Peyer's patch (tissue), 4 donors: ENCODE data around the gene PALLD. TPM values are rescaled to one million over a fixed set of nuclear protein-coding genes. Genes with fewer than 3 reads are reported as not detected.

Source experiments
- DNase-seq, 3 donors: peaks; one replicate each; pipeline ENCODE4 v3.0.0-alpha.2; 2017 to 2019
- H3K27ac ChIP-seq, 4 donors: fragments of 200-600 bp; sonication (generic); one replicate each; pipeline ENCODE4 v1.5.1; 2016 to 2019
- H3K27me3 ChIP-seq, 2 donors: fragments of 200-600 bp; sonication (generic); one replicate each; pipeline ENCODE4 v1.5.1; 2019
- H3K36me3 ChIP-seq, 3 donors: fragments of 200-600 bp; sonication (generic); one replicate each; pipeline ENCODE4 v1.5.1; 2016 to 2019
- H3K4me1 ChIP-seq, 4 donors: fragments of 200-600 bp; sonication (generic); one replicate each; pipeline ENCODE4 v1.5.1; 2016 to 2019
- H3K4me3 ChIP-seq, 4 donors: fragments of 200-600 bp; sonication (generic); 1 replicate in 3 of 4; 2 replicates in 1 of 4; pipeline ENCODE4 v1.5.1; 2016 to 2019; ENCODE audit warnings: mild to moderate bottlenecking in 1 of 4
- H3K9me3 ChIP-seq, 4 donors: fragments of 200-600 bp; sonication (generic); one replicate each; pipeline ENCODE4 v1.5.1; 2016 to 2019; ENCODE audit warnings: mild to moderate bottlenecking in 1 of 4
- POLR2A ChIP-seq, 2 donors: fragments of 450-650 bp; IDR thresholded peaks; one replicate each; pipeline ENCODE4 v1.5.1; 2017; ENCODE audit warnings: antibody characterized with exemption in 2 of 2, mild to moderate bottlenecking in 2 of 2, moderate library complexity in 2 of 2
- total RNA-seq, 4 donors: library from RNA; depleted of rRNA; stranded (reverse); fragments of >200 nt; gene quantifications; one replicate each; pipeline ENCODE4 v1.1.0, GENCODE V29; 2016
- TF ChIP-seq, protein P1 (sequence below), 6 experiments: fragments of 450-650 bp in 4 of 6; fragments of 200-600 bp in 2 of 6; sonication (generic) in 1 of 6; IDR thresholded peaks; one replicate each; pipeline ENCODE4 v1.5.1; 2017 to 2019; ENCODE audit warnings: antibody characterized with exemption in 6 of 6, mild to moderate bottlenecking in 3 of 6, moderate library complexity in 1 of 6

Gene PALLD
- total RNA-seq, 4 donors from 2014 or later = 68.0 to 175 (median 78.4) TPM

DNA sequence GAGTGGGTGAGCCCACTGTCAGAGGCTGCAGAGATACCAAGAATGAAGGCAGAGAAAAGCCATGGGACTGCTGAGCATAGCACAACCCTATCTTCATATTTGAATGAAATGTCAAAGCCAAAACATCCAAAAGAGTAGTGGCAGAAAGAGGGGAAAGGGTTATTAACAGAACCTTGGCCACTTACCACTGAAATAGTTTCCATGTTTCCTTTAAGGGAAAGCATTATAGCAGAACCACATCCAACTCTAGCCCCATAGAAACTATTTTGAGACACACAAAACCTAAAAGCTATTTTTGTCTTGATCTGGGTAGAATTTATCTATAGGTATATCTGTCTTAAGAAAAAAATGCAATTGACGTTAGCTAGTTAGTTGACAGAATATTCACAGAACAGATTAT lies 373.2 kb downstream of the PALLD start:
- H3K4me3 ChIP-seq = no peak overlapping the region
- TF ChIP-seq POLR2A (IDR thresholded peaks at IDR 0.05) = no peak
- no peak for DNase-seq
- no peak overlapping the region for H3K27ac ChIP-seq
- no peaks in the 10 kb centered on the region for H3K36me3 ChIP-seq
- H3K27me3 ChIP-seq = no peaks in the 10 kb centered on the region
- no peaks in the 10 kb centered on the region for H3K4me1 ChIP-seq
- H3K9me3 ChIP-seq = no peaks in the 10 kb centered on the region

DNA sequence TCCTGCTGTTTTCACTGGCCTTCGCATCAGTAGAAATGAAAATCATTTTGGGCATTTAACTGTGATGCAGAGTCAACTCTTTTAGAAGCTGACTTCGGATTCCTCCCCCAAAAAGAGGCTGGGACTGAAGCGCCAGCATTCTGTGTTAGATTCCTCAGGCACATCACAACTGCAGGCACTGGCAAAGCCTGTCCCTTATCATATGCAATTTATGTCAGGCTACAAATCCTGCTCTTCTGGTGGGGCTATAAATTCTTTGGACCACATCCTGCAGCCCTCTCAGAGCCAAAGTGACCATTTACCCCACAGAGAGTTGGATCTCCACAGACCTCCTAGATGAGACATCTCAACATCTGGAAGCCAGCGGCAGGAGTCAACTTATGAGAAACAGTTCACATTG lies 374.8 kb downstream of the PALLD start:
- Histone ChIP-seq H3K27ac (no peak overlapping the region), H3K27me3 (no peaks in the 10 kb centered on the region), H3K36me3 (no peaks in the 10 kb centered on the region), H3K4me3 (no peak overlapping the region), H3K4me1 (no peaks in the 10 kb centered on the region), H3K9me3 (no peaks in the 10 kb centered on the region)
- DNase-seq = no peak
- no peak for TF ChIP-seq POLR2A (IDR thresholded peaks at IDR 0.05)
- TF ChIP-seq, protein P1, sequence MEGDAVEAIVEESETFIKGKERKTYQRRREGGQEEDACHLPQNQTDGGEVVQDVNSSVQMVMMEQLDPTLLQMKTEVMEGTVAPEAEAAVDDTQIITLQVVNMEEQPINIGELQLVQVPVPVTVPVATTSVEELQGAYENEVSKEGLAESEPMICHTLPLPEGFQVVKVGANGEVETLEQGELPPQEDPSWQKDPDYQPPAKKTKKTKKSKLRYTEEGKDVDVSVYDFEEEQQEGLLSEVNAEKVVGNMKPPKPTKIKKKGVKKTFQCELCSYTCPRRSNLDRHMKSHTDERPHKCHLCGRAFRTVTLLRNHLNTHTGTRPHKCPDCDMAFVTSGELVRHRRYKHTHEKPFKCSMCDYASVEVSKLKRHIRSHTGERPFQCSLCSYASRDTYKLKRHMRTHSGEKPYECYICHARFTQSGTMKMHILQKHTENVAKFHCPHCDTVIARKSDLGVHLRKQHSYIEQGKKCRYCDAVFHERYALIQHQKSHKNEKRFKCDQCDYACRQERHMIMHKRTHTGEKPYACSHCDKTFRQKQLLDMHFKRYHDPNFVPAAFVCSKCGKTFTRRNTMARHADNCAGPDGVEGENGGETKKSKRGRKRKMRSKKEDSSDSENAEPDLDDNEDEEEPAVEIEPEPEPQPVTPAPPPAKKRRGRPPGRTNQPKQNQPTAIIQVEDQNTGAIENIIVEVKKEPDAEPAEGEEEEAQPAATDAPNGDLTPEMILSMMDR (IDR thresholded peaks at IDR 0.05) = no peak

DNA sequence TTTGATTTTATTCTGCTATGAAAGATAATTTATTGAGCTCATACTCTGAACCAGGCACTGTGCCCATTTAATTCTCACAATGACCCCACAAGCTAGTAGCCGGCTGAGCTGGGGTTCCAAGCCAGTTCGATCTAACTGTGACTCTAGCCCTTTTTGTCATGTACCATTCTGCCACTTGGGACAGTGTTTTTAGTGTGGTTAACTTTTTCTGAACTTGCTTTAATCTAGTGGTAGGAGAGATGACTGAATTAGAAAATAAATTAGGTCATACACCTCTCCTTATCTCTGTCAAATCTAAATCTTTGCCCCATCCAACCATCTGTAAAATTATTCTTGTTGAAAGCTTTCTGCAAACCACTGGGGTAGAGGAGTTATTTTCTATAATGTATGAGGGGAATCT lies 377.2 kb downstream of the PALLD start:
- Histone ChIP-seq H3K27ac (no peak overlapping the region), H3K36me3 (no peaks in the 10 kb centered on the region), H3K9me3 (no peaks in the 10 kb centered on the region), H3K4me3 (no peak overlapping the region), H3K27me3 (no peaks in the 10 kb centered on the region), H3K4me1 (peaks cover 0 to 11% (median 2%) of the 10 kb centered on the region in 4 donors)
- no peak for DNase-seq
- TF ChIP-seq POLR2A (IDR thresholded peaks at IDR 0.05) = no peak
- TF ChIP-seq, protein P1 (IDR thresholded peaks at IDR 0.05) = no peak

GRCh38 chr4:168876106-168876505 lies 379.3 kb downstream of the PALLD start:
- Histone ChIP-seq H3K27ac (peak overlapping the region in 2 of 4 donors; percentile 8 to 68), H3K27me3 (no peaks in the 10 kb centered on the region), H3K4me3 (no peak overlapping the region), H3K36me3 (no peaks in the 10 kb centered on the region), H3K9me3 (no peaks in the 10 kb centered on the region), H3K4me1 (peaks cover 0 to 27% (median 2%) of the 10 kb centered on the region in 4 donors)
- DNase-seq = no peak
- no peak for TF ChIP-seq POLR2A (IDR thresholded peaks at IDR 0.05)
- TF ChIP-seq, protein P1 (IDR thresholded peaks at IDR 0.05) = no peak

GRCh38 chr4:168877511-168878491 lies 380.9 kb downstream of the PALLD start:
- H3K4me1 ChIP-seq = peaks cover 0 to 31% (median 2%) of the 10 kb centered on the region in 4 donors
- TF ChIP-seq, protein P1 (IDR thresholded peaks at IDR 0.05) = no peak
- TF ChIP-seq POLR2A (IDR thresholded peaks at IDR 0.05) = no peak
- H3K4me3 ChIP-seq = peak overlapping the region; percentile 35 to 58 (median 48)
- peaks cover 0 to 6% (median 0%) of the 10 kb centered on the region in 3 donors for H3K36me3 ChIP-seq
- H3K27ac ChIP-seq = peak overlapping the region; percentile 40 to 69 (median 56)
- DNase-seq = peak in 1 of 3 donors; percentile 67
- no peaks in the 10 kb centered on the region for H3K9me3 ChIP-seq
- H3K27me3 ChIP-seq = no peaks in the 10 kb centered on the region

DNA sequence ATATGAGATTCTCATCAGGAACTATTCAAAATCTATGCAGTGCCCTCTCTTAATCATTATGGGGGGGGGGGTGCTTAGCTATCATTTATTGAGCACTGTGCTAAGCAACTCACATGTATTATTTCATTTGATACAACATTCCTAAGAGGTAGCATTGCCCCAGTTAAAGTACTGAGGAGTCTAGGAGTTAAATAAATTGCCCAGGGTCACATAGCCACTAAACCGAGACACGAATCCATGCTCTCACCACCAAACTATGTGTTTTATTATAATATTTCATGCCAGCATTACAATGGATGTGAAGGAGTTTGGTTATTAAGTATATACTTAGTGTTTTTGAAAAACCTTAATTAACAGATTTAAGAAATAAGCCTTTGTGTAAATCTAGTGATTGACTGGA lies 381.8 kb downstream of the PALLD start:
- no peak for TF ChIP-seq POLR2A (IDR thresholded peaks at IDR 0.05)
- TF ChIP-seq, protein P1 (IDR thresholded peaks at IDR 0.05) = no peak
- peaks cover 0 to 31% (median 2%) of the 10 kb centered on the region in 4 donors for H3K4me1 ChIP-seq
- H3K4me3 ChIP-seq = peak overlapping the region in 2 of 4 donors; percentile 54 to 58
- H3K36me3 ChIP-seq = peaks cover 0 to 6% (median 0%) of the 10 kb centered on the region in 3 donors
- DNase-seq = no peak
- H3K27ac ChIP-seq = peak overlapping the region in 2 of 4 donors; percentile 68 to 69
- H3K9me3 ChIP-seq = no peaks in the 10 kb centered on the region
- H3K27me3 ChIP-seq = no peaks in the 10 kb centered on the region
